Cardiac muscle cell (in vitro differentiated cells and primary cell): ENCODE data around the gene PRX. TPM values are rescaled to one million over a fixed set of nuclear protein-coding genes. Genes with fewer than 3 reads are reported as not detected.
A peak's percentile ranks its signal among the peaks of the same experiment; 100 is the strongest.
"Not testable (repeated sequence)": the region's sequence is repeated elsewhere in the genome, so short reads cannot be mapped to it uniquely, and the experiment has no call there.

Source experiments
- DNase-seq, 2 donors: peaks; one replicate each; pipeline versions ENCODE4 v3.0.0 to v3.0.0-alpha.2; 2010 to 2017; ENCODE audit warnings: low read depth in 1 of 2, low spot score in 1 of 2
- H3K27ac ChIP-seq: fragments of 200-600 bp; sonication (generic); 2 replicates; pipeline ENCODE4 v1.5.1; 2016
- H3K27me3 ChIP-seq: fragments of 200-600 bp; sonication (generic); 2 replicates; pipeline ENCODE4 v1.6.0; 2016; ENCODE audit warnings: control low read depth
- H3K36me3 ChIP-seq: fragments of 200-600 bp; sonication (generic); 2 replicates; pipeline ENCODE4 v1.5.1; 2016; ENCODE audit warnings: control low read depth
- H3K4me1 ChIP-seq: fragments of 200-600 bp; sonication (generic); 2 replicates; pipeline ENCODE4 v1.8.1; 2017; ENCODE audit warnings: low read depth, mild to moderate bottlenecking, mixed run types
- H3K4me3 ChIP-seq: fragments of 200-600 bp; sonication (generic); 2 replicates; pipeline ENCODE4 v1.5.1; 2016; ENCODE audit warnings: mild to moderate bottlenecking
- H3K9me3 ChIP-seq: fragments of 200-600 bp; sonication (generic); 2 replicates; pipeline ENCODE4 v1.5.1; 2017; ENCODE audit warnings: low read depth, mild to moderate bottlenecking, control low read depth
- CTCF ChIP-seq: IDR thresholded peaks from 2 replicates; pipeline ENCODE4 v1.5.1; 2012; ENCODE audit warnings: low read depth, mild to moderate bottlenecking, low read length
- polyA plus RNA-seq: library from polyadenylated mRNA; unstranded; fragments of >200 nt; fragmentation: Nextera tagmentation; extraction: Ambion mirVana; gene quantifications from 2 replicates; pipeline ENCODE4 v1.2.1, GENCODE V29; 2016
- total RNA-seq: library from RNA; depleted of rRNA; stranded (reverse); fragments of >200 nt; gene quantifications from 2 replicates; pipeline ENCODE4 v1.2.3, GENCODE V29; 2016

The PRX gene
- total and polyA plus RNA-seq, 2 experiments from 2014 or later, result 2.3 to 9.1 TPM

DNA sequence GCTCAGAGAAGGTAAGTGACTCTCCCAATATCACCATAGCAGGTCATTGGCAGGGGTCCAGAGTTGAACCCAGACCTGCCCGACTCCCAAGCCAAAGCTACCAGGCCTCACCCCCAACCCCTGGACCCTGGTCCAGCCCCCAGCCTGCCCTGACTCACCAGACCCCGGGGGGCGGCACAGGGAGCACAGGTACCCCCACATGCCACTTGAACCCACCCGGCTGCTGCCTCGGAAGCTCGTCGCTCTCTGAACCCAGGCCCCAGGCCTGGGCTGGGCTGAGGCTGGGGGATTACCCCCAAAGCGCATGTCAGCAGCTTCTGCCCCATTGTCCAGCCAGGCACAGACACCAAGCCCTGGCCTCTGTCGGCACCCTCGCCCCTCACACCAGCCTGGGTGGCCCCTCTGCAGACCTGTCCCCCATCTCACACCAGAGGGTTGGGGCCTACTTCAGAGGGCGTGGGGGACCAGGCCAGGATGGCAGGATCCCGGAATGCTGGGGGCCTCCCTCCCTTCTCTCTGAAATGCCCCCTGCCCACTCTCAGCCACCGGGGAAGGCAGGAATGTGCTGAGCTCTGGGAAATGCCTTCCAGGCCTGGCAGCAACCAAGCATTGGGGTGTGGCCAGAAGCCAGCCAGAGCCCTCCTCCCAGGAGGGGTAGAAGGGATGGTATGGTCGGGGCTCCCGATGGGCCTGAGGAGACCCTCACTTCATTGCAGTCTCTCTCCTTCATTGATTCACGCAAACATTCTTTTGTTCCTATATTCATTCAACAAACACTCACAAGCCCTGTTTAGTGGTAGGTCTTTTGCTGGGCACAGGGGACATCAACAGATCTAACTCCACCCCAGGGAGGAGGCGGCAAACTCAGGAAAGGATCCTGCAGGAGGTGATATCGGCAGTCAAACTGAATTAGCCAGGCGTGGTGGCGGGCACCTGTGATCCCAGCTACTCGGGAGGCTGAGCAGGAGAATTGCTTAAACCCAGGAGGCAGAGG is 1.7 kb upstream of the PRX start:
- no peak for TF ChIP-seq CTCF
- Histone ChIP-seq H3K4me3 (no peak overlapping the region), H3K36me3 (no peaks in the 10 kb centered on the region), H3K27ac (no peak overlapping the region), H3K9me3 (no peaks in the 10 kb centered on the region), H3K4me1 (peaks cover 22% of the 10 kb centered on the region), H3K27me3 (no peaks in the 10 kb centered on the region)
- no peak for DNase-seq

DNA sequence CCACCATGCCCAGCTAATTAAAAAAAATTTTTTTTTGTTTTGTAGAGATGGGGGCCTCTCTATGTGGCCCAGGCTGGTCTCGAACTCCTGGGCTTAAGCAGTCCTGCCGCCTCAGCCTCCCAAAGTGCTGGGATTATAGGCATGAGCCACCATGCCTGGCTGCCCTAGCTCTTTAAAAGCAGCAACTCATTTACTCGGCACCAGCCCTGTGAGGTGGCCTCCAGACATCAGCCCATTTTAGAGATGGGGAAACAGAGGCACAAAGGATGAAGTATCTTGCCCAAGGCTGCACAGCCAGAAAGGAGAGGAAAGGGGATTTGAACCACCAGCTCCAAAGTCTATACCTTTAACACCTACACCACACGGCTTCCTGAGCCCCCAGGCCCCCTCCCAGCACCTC is 312 bp downstream of the PRX start:
- Histone ChIP-seq H3K4me1 (peaks cover 22% of the 10 kb centered on the region), H3K27me3 (no peaks in the 10 kb centered on the region), H3K4me3 (no peak overlapping the region), H3K36me3 (no peaks in the 10 kb centered on the region), H3K9me3 (no peaks in the 10 kb centered on the region), H3K27ac (no peak overlapping the region)
- no peak for TF ChIP-seq CTCF
- DNase-seq, result no peak

DNA sequence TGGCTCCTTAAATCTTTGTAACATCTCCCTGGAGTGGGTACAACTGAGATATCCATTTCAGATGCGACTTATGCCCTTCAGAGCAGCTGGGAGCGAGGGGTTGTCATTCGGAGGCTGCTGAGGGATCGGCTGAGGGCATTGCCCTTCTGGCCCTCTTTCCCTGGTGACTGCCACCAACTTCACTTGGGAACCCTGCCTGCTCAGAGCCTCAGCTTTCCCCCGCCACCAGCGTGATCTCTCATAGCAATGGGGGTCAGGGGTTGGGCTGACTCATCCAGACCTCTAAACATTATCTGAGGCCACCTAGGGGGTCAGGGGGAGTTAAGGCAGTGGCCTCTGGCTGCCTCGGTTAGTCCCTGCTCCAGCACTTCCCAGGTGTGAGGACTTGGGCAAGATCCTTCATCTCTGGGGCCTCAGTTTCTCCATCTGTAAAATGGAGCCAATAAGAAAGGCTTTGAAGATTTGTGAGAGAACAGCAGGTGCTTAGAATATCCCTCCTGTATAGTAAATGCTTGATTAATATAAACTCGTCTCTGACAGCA is 1.1 kb downstream of the PRX start:
- no peak for DNase-seq
- no peak for TF ChIP-seq CTCF
- Histone ChIP-seq H3K27ac (no peak overlapping the region), H3K36me3 (no peaks in the 10 kb centered on the region), H3K9me3 (no peaks in the 10 kb centered on the region), H3K4me1 (peaks cover 18% of the 10 kb centered on the region), H3K27me3 (no peaks in the 10 kb centered on the region), H3K4me3 (no peak overlapping the region)

- peaks cover 15% of the 10 kb centered on the region for H3K4me1 ChIP-seq
- no peak for TF ChIP-seq CTCF
- peak overlapping the region; percentile 53 for H3K27ac ChIP-seq
- H3K36me3 ChIP-seq, result no peaks in the 10 kb centered on the region
- DNase-seq, result no peak
- no peak overlapping the region for H3K4me3 ChIP-seq
- no peaks in the 10 kb centered on the region for H3K27me3 ChIP-seq
- no peaks in the 10 kb centered on the region for H3K9me3 ChIP-seq
Measured at GRCh38 chr19:40411125-40411842, 1.9 kb downstream of the PRX start.

DNA sequence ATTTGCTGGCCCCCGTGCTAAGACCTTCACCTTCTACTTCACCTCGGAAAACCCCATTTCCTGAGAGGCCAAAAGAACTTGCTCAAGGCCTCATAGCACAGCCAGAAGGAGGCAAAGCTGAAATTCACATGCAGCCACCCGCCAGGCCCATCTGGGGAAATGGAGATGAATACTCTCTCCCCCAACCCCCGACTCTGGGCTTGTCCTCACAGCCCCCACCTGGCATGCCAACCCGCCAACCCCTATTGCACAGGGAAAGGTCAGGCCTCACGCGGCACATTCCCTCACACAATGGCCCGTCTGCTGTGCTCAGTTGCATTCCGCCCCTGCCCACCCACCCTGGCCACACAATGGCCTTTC is 3.2 kb downstream of the PRX start:
- no peaks in the 10 kb centered on the region for H3K36me3 ChIP-seq
- TF ChIP-seq CTCF, result no peak
- H3K27ac ChIP-seq, result no peak overlapping the region
- DNase-seq, result no peak
- H3K27me3 ChIP-seq, result no peaks in the 10 kb centered on the region
- H3K4me3 ChIP-seq, result no peak overlapping the region
- no peaks in the 10 kb centered on the region for H3K9me3 ChIP-seq
- H3K4me1 ChIP-seq, result peaks cover 15% of the 10 kb centered on the region

DNA sequence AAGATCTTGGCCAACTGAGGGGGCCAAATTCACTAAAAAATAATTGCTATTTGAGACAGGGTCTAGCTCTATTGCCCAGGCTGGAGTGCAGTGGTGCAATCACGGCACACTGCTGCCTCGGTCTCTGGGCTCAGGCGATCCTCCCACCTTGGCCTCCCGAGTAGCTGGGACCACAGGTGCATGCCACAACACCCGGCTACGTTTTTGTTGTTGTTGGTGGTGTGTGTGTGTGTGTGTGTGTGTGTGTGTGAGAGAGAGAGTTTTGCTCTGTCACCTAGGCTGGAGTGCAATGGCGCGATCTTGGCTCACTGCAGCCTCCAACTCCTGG is 4.6 kb downstream of the PRX start:
- H3K4me1 ChIP-seq, result peaks cover 14% of the 10 kb centered on the region
- not testable (repeated sequence) for H3K36me3 ChIP-seq, H3K27ac ChIP-seq, H3K27me3 ChIP-seq, H3K4me3 ChIP-seq, H3K9me3 ChIP-seq, DNase-seq
